HG03460 (cell line): ENCODE results near the gene CBARP.

Experiments
- ATAC-seq: cut with Tn5 transposase; IDR thresholded peaks from one replicate; pipeline ENCODE4 v1.9.1; 2021; ENCODE audit not compliant: unreplicated experiment

The CBARP gene

GRCh38 chr19:1264801-1265614, 27.2 kb upstream of the CBARP start:
- ATAC-seq: no peak

DNA sequence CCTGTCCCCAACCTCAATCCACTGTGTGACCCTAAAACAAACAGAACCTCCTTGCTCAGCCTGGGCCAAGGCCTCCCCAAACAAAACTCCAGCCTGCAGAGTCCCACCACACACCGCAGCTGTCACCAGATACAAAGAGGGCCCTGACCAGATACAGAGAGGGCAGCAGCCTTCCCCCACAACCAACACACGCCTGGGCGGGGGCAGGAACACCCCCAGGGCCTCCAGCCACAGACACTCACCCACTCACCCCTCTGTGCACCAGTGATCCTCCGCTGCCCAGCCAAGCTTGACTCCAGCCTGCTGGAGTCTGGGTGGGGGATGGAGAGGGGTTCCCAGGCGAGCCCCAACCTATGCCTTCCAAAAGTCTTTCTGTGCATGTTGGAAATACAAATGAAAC, 25.4 kb upstream of the CBARP start:
- ATAC-seq: no peak

DNA sequence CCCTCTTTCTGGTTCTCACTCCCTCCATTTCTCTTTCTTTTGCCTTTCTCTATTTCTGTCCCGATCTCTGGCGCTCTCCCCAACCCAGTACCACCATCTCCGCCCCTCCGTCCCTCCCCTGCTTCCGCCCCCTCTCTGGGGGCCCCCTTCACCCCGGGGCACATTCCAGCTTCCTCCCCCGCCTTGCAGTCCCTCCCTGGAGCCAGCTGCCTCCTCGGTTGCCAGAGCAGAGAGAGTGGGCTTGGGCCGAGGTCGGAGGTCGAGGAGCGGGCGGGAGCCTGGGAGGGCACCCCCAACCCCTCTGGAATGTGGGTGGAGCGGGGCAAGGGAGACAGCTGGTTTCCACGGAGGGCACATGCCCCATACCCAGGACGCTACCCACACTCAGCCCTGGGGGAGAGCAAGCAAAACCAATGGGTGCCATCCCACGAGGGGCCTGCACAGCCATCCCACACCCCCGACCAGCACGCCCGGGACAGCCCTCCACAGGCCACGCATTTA, 24.9 kb upstream of the CBARP start:
- ATAC-seq: no peak

- ATAC-seq: no peak
These were observed 24.2 kb upstream of the CBARP start for GRCh38 chr19:1261798-1262622.

GRCh38 chr19:1261538-1261797, 23.7 kb upstream of the CBARP start:
- no peak for ATAC-seq

GRCh38 chr19:1260749-1261537, 23.1 kb upstream of the CBARP start:
- peak; percentile 45 for ATAC-seq

GRCh38 chr19:1259876-1260748, 22.3 kb upstream of the CBARP start:
- no peak for ATAC-seq

GRCh38 chr19:1259206-1259875, 21.5 kb upstream of the CBARP start:
- no peak for ATAC-seq

GRCh38 chr19:1258707-1259205, 21.0 kb upstream of the CBARP start:
- no peak for ATAC-seq

DNA sequence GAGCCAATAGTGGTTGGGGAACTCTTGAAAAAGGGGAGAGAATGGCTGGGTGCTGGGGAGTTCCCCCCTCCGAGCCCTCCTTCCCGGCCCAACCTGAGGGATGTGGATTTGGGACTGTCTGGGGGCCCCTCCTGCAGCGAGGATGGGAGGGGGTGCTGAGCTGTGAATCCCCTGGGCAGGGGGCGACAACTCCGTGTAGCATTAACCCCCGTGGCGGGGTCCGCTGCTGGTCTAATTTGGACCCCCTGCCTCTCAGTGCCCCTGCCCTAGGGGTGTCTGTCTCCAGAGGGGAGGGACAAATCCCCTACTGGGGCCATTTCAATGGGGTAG, 20.3 kb upstream of the CBARP start:
- no peak for ATAC-seq

GRCh38 chr19:1257475-1258162, 19.8 kb upstream of the CBARP start:
- ATAC-seq: no peak

DNA sequence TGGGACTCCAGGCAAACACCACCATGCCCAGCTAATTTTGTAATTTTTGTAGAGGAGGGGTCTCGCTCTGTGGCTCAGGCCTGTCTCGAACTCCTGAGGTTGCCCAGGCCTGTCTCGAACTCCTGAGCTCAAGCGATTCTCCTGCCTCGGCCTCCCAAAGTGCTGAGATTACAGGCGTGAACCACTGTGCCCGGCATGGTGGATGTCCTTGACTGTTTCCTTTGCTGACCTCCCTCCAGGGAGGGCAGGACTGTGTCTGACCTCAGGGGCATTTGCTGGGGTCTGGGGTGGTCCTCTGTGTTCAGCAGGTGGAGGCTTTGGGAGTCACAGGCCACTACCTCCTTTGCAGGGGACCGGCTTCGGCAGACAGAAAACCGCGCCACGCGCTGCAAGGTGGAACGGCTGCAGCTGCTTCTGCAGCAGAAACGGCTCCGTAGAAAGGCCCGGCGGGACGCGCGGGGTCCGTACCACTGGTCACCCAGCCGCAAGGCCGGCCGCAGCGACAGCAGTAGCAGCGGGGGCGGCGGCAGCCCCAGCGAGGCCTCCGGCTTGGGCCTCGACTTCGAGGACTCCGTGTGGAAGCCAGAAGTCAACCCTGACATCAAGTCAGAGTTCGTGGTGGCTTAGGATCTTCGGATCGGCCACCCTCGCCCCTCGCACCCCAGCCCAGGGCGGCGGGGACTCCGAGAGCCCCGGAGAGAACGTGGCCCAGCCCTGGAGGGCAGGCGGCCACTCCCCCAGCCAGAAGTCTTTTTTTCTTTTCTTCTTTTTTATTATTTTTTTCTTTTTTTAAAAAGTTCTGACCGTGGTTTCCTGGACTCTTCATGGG, 19.1 kb upstream of the CBARP start:
- no peak for ATAC-seq

- no peak for ATAC-seq
These were observed 17.7 kb upstream of the CBARP start for GRCh38 chr19:1255186-1256161.

DNA sequence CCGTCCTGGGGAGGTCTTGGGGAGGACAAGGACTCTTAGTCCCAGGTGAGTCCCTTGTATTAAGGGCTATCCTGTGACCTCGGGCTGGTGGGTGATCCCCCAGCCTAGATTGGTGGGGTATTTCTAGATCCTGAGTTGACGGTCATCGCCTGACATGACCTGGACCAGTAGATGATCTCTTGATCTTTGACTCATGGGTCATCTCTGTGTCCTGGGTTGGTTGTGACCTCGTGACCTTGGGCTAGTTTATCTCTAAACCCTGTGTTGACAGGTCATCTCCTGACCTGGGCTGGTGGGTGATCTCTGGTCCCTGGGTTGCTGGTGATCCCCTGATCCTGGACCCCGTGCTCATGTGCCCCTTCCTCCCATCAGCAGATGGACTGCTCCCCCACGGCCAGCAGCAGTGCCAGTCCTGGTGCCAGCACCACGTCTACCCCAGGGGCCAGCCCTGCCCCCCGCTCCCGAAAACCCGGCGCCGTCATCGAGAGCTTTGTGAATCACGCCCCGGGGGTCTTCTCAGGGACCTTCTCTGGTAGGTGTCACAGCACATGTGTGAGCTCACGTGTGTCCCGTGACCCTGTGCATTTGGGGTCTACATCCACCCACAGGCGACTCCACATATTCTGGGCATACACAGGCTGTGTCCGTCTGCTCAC, 16.9 kb upstream of the CBARP start:
- ATAC-seq: no peak

- ATAC-seq: no peak
These were observed 16.3 kb upstream of the CBARP start for GRCh38 chr19:1254081-1254527.

GRCh38 chr19:1253514-1254080, 15.8 kb upstream of the CBARP start:
- no peak for ATAC-seq
